CD4-positive, alpha-beta T cell treated with Interleukin-2 at 100 ng/mL for 4 hours (primary cell): ENCODE results near the gene RNF8.
"Not testable (repeated sequence)": the region's sequence is repeated elsewhere in the genome, so short reads cannot be mapped to it uniquely, and the experiment has no call there.

ENCODE experiments used
- DNase-seq: peaks from one replicate; pipeline ENCODE4 v3.0.0-alpha.2; 2020; ENCODE audit warnings: low spot score

Gene RNF8

GRCh38 chr6:37399795-37400490, 46.2 kb downstream of the RNF8 start:
- DNase-seq = no peak

GRCh38 chr6:37401658-37402057, 47.9 kb downstream of the RNF8 start:
- DNase-seq = not testable (repeated sequence)

GRCh38 chr6:37406726-37407341, 53.1 kb downstream of the RNF8 start:
- DNase-seq = no peak

GRCh38 chr6:37407948-37408347, 54.2 kb downstream of the RNF8 start:
- DNase-seq = no peak

- no peak for DNase-seq
These were observed 55.7 kb downstream of the RNF8 start for GRCh38 chr6:37409501-37409900.

- DNase-seq = no peak
These were observed 63.6 kb downstream of the RNF8 start for GRCh38 chr6:37417393-37417792.

GRCh38 chr6:37418722-37419121, 64.9 kb downstream of the RNF8 start:
- DNase-seq = no peak

- DNase-seq = no peak
These were observed 72.5 kb downstream of the RNF8 start for GRCh38 chr6:37426058-37426944.

- no peak for DNase-seq
These were observed 73.2 kb downstream of the RNF8 start for GRCh38 chr6:37426945-37427510.

- no peak for DNase-seq
These were observed 75.6 kb downstream of the RNF8 start for GRCh38 chr6:37429352-37429750.

- DNase-seq = no peak
These were observed 78.8 kb downstream of the RNF8 start for GRCh38 chr6:37432590-37432915.

- peak; percentile 97 for DNase-seq
These were observed 79.3 kb downstream of the RNF8 start, which contains the start of gene CMTR1 for GRCh38 chr6:37432916-37433656. TSS of gene CMTR1 (plus strand) at chr6:37433221. CDS start at chr6:37435630, 2,409 bp downstream.

GRCh38 chr6:37433657-37434271, 80.0 kb downstream of the RNF8 start:
- DNase-seq = peak; percentile 24

- no peak for DNase-seq
These were observed 81.6 kb downstream of the RNF8 start for GRCh38 chr6:37435373-37435772.

GRCh38 chr6:37435816-37436215, 82.0 kb downstream of the RNF8 start:
- DNase-seq = no peak

GRCh38 chr6:37438930-37439329, 85.1 kb downstream of the RNF8 start:
- DNase-seq = no peak

- DNase-seq = no peak
These were observed 87.9 kb downstream of the RNF8 start for GRCh38 chr6:37441651-37442050.

- DNase-seq = peak; percentile 33
These were observed 88.8 kb downstream of the RNF8 start for GRCh38 chr6:37442416-37443215.

- DNase-seq = not testable (repeated sequence)
These were observed 89.4 kb downstream of the RNF8 start for GRCh38 chr6:37443216-37443542.
